ES-I3 (cell line): ENCODE data around the gene METTL6.

Experiments
- H3K36me3 ChIP-seq: 2 replicates; pipeline ENCODE4 v1.6.1; 2013; ENCODE audit warnings: mild to moderate bottlenecking, low read length, control low read depth, moderate library complexity; ENCODE audit not compliant: insufficient read depth
- H3K4me1 ChIP-seq: 2 replicates; pipeline ENCODE4 v1.6.1; 2013; ENCODE audit warnings: mild to moderate bottlenecking, control low read depth, low read length; ENCODE audit not compliant: insufficient read depth
- H3K9ac ChIP-seq: 2 replicates; pipeline ENCODE4 v1.6.1; 2013; ENCODE audit warnings: low read depth, mild to moderate bottlenecking, low read length, moderate library complexity
- H3K9me3 ChIP-seq: 2 replicates; pipeline ENCODE4 v1.6.1; 2013; ENCODE audit warnings: mild to moderate bottlenecking, low read length, moderate library complexity; ENCODE audit not compliant: control insufficient read depth, insufficient read depth

Gene METTL6

GRCh38 chr3:15455756-15456155 lies 28.4 kb upstream of the METTL6 start:
- H3K36me3 ChIP-seq, result no peaks in the 10 kb centered on the region
- H3K9me3 ChIP-seq, result no peaks in the 10 kb centered on the region
- H3K9ac ChIP-seq, result no peak overlapping the region
- H3K4me1 ChIP-seq, result no peaks in the 10 kb centered on the region

GRCh38 chr3:15454965-15455364 lies 27.6 kb upstream of the METTL6 start:
- H3K9me3 ChIP-seq, result no peaks in the 10 kb centered on the region
- H3K9ac ChIP-seq, result no peak overlapping the region
- no peaks in the 10 kb centered on the region for H3K4me1 ChIP-seq
- no peaks in the 10 kb centered on the region for H3K36me3 ChIP-seq

- H3K4me1 ChIP-seq, result no peaks in the 10 kb centered on the region
- H3K9ac ChIP-seq, result no peak overlapping the region
- H3K36me3 ChIP-seq, result no peaks in the 10 kb centered on the region
- H3K9me3 ChIP-seq, result no peaks in the 10 kb centered on the region
These were observed 26.8 kb upstream of the METTL6 start for GRCh38 chr3:15453991-15454625.

- H3K9ac ChIP-seq, result no peak overlapping the region
- H3K36me3 ChIP-seq, result no peaks in the 10 kb centered on the region
- no peaks in the 10 kb centered on the region for H3K4me1 ChIP-seq
- H3K9me3 ChIP-seq, result no peaks in the 10 kb centered on the region
These were observed 26.2 kb upstream of the METTL6 start for GRCh38 chr3:15453501-15453900.

- Histone ChIP-seq H3K36me3 (no peaks in the 10 kb centered on the region), H3K4me1 (no peaks in the 10 kb centered on the region), H3K9ac (no peak overlapping the region), H3K9me3 (no peaks in the 10 kb centered on the region)
These were observed 25.6 kb upstream of the METTL6 start for GRCh38 chr3:15452961-15453360.

GRCh38 chr3:15452156-15452555 lies 24.8 kb upstream of the METTL6 start:
- Histone ChIP-seq H3K9ac (no peak overlapping the region), H3K4me1 (no peaks in the 10 kb centered on the region), H3K9me3 (no peaks in the 10 kb centered on the region), H3K36me3 (no peaks in the 10 kb centered on the region)

- Histone ChIP-seq H3K36me3 (no peaks in the 10 kb centered on the region), H3K4me1 (no peaks in the 10 kb centered on the region), H3K9ac (no peak overlapping the region), H3K9me3 (no peaks in the 10 kb centered on the region)
These were observed 24.1 kb upstream of the METTL6 start for GRCh38 chr3:15451216-15452113.

- no peak overlapping the region for H3K9ac ChIP-seq
- no peaks in the 10 kb centered on the region for H3K36me3 ChIP-seq
- no peaks in the 10 kb centered on the region for H3K4me1 ChIP-seq
- no peaks in the 10 kb centered on the region for H3K9me3 ChIP-seq
These were observed 23.3 kb upstream of the METTL6 start for GRCh38 chr3:15450438-15451215.

- no peaks in the 10 kb centered on the region for H3K4me1 ChIP-seq
- H3K36me3 ChIP-seq, result no peaks in the 10 kb centered on the region
- no peaks in the 10 kb centered on the region for H3K9me3 ChIP-seq
- no peak overlapping the region for H3K9ac ChIP-seq
These were observed 22.3 kb upstream of the METTL6 start for GRCh38 chr3:15449489-15450224.

GRCh38 chr3:15443826-15444524 lies 16.6 kb upstream of the METTL6 start:
- peaks cover 17% of the 10 kb centered on the region for H3K36me3 ChIP-seq
- H3K9ac ChIP-seq, result no peak overlapping the region
- H3K4me1 ChIP-seq, result no peaks in the 10 kb centered on the region
- H3K9me3 ChIP-seq, result no peaks in the 10 kb centered on the region

GRCh38 chr3:15440891-15441290 lies 13.5 kb upstream of the METTL6 start:
- peaks cover 34% of the 10 kb centered on the region for H3K36me3 ChIP-seq
- no peaks in the 10 kb centered on the region for H3K4me1 ChIP-seq
- no peak overlapping the region for H3K9ac ChIP-seq
- no peaks in the 10 kb centered on the region for H3K9me3 ChIP-seq

GRCh38 chr3:15439476-15439875 lies 12.1 kb upstream of the METTL6 start:
- Histone ChIP-seq H3K9ac (no peak overlapping the region), H3K9me3 (no peaks in the 10 kb centered on the region), H3K36me3 (peaks cover 36% of the 10 kb centered on the region), H3K4me1 (no peaks in the 10 kb centered on the region)

- H3K9me3 ChIP-seq, result no peaks in the 10 kb centered on the region
- H3K36me3 ChIP-seq, result peaks cover 41% of the 10 kb centered on the region
- no peak overlapping the region for H3K9ac ChIP-seq
- no peaks in the 10 kb centered on the region for H3K4me1 ChIP-seq
These were observed 11.6 kb upstream of the METTL6 start for GRCh38 chr3:15438983-15439382.
